Fibroblast of the aortic adventitia (primary cell): Measurements from ENCODE around the gene RUFY4. TPM values are rescaled to one million over a fixed set of nuclear protein-coding genes. Genes with fewer than 3 reads are reported as not detected.

Experiments used
- DNase-seq: peaks from one replicate; pipeline ENCODE4 v3.0.0-alpha.2; 2010; ENCODE audit warnings: low read depth
- H3K4me3 ChIP-seq: 2 replicates; pipeline ENCODE4 v1.5.1; 2011; ENCODE audit warnings: low read depth, mild to moderate bottlenecking, control low read depth, low read length, moderate library complexity
- total RNA-seq: library from RNA; depleted of rRNA; stranded (reverse); fragments of >200 nt; gene quantifications from 2 replicates; pipeline ENCODE4 v1.2.3, GENCODE V29; 2012; ENCODE audit warnings: low replicate concordance
- TF ChIP-seq, protein P1 (sequence below): IDR thresholded peaks from 2 replicates; pipeline ENCODE4 v1.5.1; 2011; ENCODE audit warnings: mild to moderate bottlenecking, low read length, control low read depth, inconsistent platforms; ENCODE audit not compliant: insufficient read depth

The RUFY4 gene
- total RNA-seq, 1 donor = not detected

DNA sequence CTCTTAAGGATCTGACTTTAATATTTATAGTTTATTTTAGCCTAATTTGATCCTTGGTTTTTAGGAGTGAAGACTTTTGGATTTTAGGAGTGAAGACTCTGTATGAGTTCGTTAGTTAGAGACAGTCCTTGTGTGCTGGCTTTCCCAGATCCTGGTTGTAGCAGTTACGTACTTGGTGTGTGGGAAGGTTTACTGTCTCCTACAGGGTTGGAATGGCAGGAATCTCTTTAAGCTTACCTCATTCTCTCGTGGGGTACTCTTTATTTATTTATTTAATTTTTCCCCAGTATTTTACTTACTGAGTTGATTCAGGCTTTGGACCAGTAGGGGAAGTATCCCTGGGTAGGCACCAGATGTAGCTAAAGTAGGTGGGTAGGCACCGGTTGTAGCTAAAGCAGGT lies 54.9 kb downstream of the RUFY4 start:
- H3K4me3 ChIP-seq = no peak overlapping the region
- TF ChIP-seq, protein P1, sequence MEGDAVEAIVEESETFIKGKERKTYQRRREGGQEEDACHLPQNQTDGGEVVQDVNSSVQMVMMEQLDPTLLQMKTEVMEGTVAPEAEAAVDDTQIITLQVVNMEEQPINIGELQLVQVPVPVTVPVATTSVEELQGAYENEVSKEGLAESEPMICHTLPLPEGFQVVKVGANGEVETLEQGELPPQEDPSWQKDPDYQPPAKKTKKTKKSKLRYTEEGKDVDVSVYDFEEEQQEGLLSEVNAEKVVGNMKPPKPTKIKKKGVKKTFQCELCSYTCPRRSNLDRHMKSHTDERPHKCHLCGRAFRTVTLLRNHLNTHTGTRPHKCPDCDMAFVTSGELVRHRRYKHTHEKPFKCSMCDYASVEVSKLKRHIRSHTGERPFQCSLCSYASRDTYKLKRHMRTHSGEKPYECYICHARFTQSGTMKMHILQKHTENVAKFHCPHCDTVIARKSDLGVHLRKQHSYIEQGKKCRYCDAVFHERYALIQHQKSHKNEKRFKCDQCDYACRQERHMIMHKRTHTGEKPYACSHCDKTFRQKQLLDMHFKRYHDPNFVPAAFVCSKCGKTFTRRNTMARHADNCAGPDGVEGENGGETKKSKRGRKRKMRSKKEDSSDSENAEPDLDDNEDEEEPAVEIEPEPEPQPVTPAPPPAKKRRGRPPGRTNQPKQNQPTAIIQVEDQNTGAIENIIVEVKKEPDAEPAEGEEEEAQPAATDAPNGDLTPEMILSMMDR = no peak
- no peak for DNase-seq

DNA sequence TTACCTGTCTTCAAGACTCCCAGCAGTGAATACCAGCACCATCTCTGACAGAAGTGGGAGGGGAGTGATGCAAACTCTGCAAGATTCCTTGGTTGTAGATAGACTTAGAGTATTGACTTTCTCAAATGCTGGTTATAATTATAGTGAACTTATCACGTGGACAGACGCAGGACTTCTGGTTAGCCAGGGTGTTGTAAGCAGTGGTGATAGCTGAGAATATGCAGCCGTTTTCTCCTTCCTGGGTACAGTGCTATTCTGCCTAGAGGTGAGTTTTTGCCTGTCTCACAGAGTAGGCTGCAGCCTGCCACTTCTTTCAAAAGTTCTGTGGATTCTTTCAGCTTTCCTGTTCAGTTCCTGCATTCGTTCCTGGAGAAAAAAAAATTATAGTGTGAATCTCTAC lies 56.0 kb downstream of the RUFY4 start:
- TF ChIP-seq, protein P1 = no peak
- no peak overlapping the region for H3K4me3 ChIP-seq
- no peak for DNase-seq

DNA sequence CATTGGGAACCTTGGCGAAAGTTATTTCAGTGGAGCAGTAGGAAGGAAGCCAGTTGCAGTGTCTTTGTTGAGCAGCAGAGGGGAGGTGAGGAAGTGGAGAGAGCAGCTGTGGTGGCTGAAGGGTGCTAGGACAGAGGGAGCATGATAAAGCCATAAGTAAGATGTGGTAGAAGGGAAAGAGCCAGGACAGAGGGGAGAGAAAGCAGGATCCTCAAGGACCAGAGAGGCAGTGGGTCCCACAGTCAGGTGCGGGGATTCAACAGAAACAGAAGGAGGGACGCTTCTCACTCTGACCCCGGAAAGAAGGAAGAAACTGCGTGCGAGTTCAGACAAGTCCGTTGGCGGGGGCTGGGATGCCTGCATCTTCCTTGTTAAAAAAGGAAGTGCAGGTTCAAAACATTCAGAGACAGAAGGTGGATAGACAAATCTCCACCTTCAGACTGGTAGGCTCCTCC lies 56.6 kb downstream of the RUFY4 start, which contains the start of gene CXCR2:
CXCR2 (plus strand) TSS at position 403 of the 455 bp plus-strand sequence. CDS start 8,774 bp downstream, outside the sequence.
- no peak for DNase-seq
- H3K4me3 ChIP-seq = no peak within 1 kb of the TSS
- TF ChIP-seq, protein P1 = no peak

DNA sequence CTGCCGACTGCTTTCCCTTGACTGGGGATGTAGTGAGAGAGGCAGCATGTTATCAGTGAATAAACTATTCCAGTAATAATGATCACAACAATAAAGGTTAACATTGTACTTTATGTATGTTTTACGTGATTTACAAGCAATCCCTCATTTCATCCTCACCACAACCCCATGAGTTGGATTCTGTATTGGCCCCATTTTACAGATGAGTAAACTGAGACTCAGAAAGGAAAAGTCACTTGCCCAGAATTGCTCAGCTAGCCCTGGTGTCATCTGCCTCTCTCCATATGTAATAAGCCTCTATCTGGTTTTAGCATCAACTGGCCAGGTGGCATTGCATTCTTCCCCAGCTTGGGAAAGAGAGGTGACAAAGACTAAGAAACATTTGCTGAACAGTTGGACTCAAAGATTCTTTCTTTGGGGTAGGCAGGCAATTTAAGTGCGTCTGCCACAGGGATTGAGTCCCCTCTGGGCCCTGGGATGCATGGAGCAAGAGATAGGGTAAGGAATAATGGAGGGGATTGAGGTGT lies 58.9 kb downstream of the RUFY4 start:
- TF ChIP-seq, protein P1 = no peak
- no peak for DNase-seq
- no peak overlapping the region for H3K4me3 ChIP-seq

DNA sequence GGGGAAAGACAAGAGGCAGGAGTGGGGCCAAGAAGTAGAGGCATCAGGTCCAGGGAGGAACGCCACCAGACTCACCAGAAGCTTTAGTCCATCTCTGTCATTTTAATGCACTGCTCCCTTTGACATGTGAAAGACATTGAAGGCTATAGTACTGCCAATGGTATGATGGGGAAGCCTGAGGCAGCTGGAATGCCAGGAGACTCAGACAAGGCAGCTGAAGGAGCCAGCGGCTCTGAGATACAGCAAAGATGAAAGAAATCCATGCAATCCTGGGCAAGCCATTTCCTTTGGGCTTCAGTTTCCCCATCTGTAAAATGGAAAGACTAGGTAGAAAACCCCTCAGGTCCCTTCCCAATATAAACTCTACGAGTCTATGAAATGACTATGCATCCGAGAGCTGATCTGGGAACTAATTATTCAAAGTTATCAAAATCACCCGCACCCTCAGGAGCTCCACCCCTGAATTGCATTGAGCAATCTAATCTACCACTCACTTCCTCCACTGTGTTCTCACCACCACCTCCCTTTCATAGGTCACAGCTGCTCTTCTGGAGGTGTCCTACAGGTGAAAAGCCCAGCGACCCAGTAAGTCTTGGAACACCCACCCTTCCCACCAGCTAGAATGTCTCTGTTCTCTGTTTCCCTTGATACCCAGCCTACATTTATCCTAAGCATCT lies 59.9 kb downstream of the RUFY4 start:
- no peak overlapping the region for H3K4me3 ChIP-seq
- DNase-seq = no peak
- TF ChIP-seq, protein P1 = no peak

DNA sequence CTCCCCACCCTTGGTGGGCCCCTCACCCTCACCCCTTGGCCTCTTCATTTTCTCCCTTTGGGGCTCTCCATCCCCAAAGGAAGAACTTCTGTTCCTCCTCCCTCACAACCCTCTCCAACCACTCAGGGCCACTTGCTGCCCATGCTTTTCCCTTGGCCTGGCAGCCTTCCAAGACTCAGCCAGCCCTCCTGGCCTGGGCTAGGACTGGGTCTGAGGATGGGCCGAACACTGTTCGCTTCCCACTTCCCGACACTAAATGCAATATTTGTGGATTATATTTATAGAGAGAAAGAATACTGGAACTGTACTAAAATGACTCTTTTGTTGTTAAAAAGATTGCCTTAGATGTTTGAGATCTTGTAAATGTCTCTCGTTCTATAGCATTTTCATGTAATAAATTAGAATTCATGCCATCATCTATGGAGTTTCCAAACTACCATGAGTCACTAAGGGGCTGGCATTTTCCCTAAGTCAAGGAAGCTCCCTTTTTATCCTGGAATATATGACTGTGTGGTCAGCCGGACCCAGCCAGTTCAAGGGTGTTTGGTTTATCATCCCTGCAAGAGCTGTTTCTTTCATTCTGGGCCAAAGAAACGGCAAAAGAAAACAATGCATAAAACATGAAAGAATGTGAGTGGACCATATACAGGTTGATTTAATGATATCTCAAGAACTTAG lies 60.5 kb downstream of the RUFY4 start:
- TF ChIP-seq, protein P1 = no peak
- no peak overlapping the region for H3K4me3 ChIP-seq
- DNase-seq = peak; percentile 10
